ENCODE measurements around the gene NMT1. TPM values are rescaled to one million over a fixed set of nuclear protein-coding genes. Genes with fewer than 3 reads are reported as not detected.

NMT1 gene
- total RNA-seq, 1 experiment from 2014 or later, result 173 TPM

- H3K9me3 Mint-ChIP-seq (ENCODE audit: unreplicated experiment), result no peaks in the 10 kb centered on the region
- no peaks in the 10 kb centered on the region for H3K27me3 Mint-ChIP-seq (ENCODE audit: insufficient read depth, unreplicated experiment)
- H3K36me3 Mint-ChIP-seq (ENCODE audit: insufficient read depth, unreplicated experiment), result peaks cover 96% of the 10 kb centered on the region
- ChIA-PET POLR2A (no interaction called here), CTCF (interaction anchor here (1.6 kb wide), 1 partner anchor 33 kb away, joined by 9 read pairs; the partner anchor contains the start of gene ACBD4)
- Histone ChIP-seq H3K27me3 (replicated peaks; ENCODE audit: control insufficient read depth, insufficient read depth, low read length) (no peaks in the 10 kb centered on the region), H3K4me3 (ENCODE audit: low read depth, low read length) (no peak overlapping the region), H3K36me3 (ENCODE audit: control insufficient read depth, insufficient read depth, low read length) (peaks cover 3% of the 10 kb centered on the region), H3K4me1 (peaks cover 5% of the 10 kb centered on the region; the same call in 1 of the 2 replicates), H3K9me3 (no peaks in the 10 kb centered on the region)
- peak; percentile 45 to 62 for DNase-seq
- TF ChIP-seq CTCF (IDR thresholded peaks at IDR 0.05; ENCODE audit: insufficient read depth in 1 of 2, low read depth in 1 of 2, low read length in 1 of 2, severe bottlenecking in 1 of 2, unreplicated experiment in 1 of 2), result no peak
- intact Hi-C loops (cut with micrococcal nuclease; ENCODE audit: unreplicated experiment), result no loop called here
- no TSS peak for BruUV-seq (replicated peaks)
- peaks cover 7% of the 10 kb centered on the region for H3K4me1 Mint-ChIP-seq (ENCODE audit: low read depth, unreplicated experiment)
- H3K27ac Mint-ChIP-seq (ENCODE audit: unreplicated experiment), result peak overlapping the region; percentile 30
- H3K4me3 Mint-ChIP-seq (ENCODE audit: unreplicated experiment), result peak overlapping the region; percentile 28
Observed at GRCh38 chr17:45101883-45102811, 41.0 kb downstream of the NMT1 start.

- Mint-ChIP-seq H3K27me3 (ENCODE audit: insufficient read depth, unreplicated experiment) (no peaks in the 10 kb centered on the region), H3K4me3 (ENCODE audit: unreplicated experiment) (no peak overlapping the region), H3K27ac (ENCODE audit: unreplicated experiment) (peak overlapping the region; percentile 30), H3K4me1 (ENCODE audit: low read depth, unreplicated experiment) (peaks cover 7% of the 10 kb centered on the region), H3K9me3 (ENCODE audit: unreplicated experiment) (no peaks in the 10 kb centered on the region), H3K36me3 (ENCODE audit: insufficient read depth, unreplicated experiment) (peaks cover 96% of the 10 kb centered on the region)
- Histone ChIP-seq H3K27me3 (replicated peaks; ENCODE audit: control insufficient read depth, insufficient read depth, low read length) (no peaks in the 10 kb centered on the region), H3K36me3 (ENCODE audit: control insufficient read depth, insufficient read depth, low read length) (peaks cover 3% of the 10 kb centered on the region), H3K9me3 (no peaks in the 10 kb centered on the region), H3K4me3 (ENCODE audit: low read depth, low read length) (no peak overlapping the region), H3K4me1 (peaks cover 5% of the 10 kb centered on the region; the same call in 1 of the 2 replicates)
- no TSS peak for BruUV-seq (replicated peaks)
- DNase-seq, result no peak
- no peak for TF ChIP-seq CTCF (IDR thresholded peaks at IDR 0.05; ENCODE audit: insufficient read depth in 1 of 2, low read depth in 1 of 2, low read length in 1 of 2, severe bottlenecking in 1 of 2, unreplicated experiment in 1 of 2)
- CTCF ChIA-PET, result interaction anchor here (1.6 kb wide), 1 partner anchor 33 kb away, joined by 9 read pairs; the partner anchor contains the start of gene ACBD4
- intact Hi-C loops (cut with micrococcal nuclease; ENCODE audit: unreplicated experiment), result no loop called here
- POLR2A ChIA-PET, result no interaction called here
Observed at GRCh38 chr17:45102856-45103255, 41.7 kb downstream of the NMT1 start.

GRCh38 chr17:45103269-45103795 is 42.2 kb downstream of the NMT1 start:
- no peaks in the 10 kb centered on the region for H3K27me3 Mint-ChIP-seq (ENCODE audit: insufficient read depth, unreplicated experiment)
- peaks cover 5% of the 10 kb centered on the region; the same call in 1 of the 2 replicates for H3K4me1 ChIP-seq
- CTCF ChIA-PET, result interaction anchor here (1.6 kb wide), 1 partner anchor 32 kb away, joined by 9 read pairs; the partner anchor contains the start of gene ACBD4
- H3K9me3 ChIP-seq, result no peaks in the 10 kb centered on the region
- H3K4me3 Mint-ChIP-seq (ENCODE audit: unreplicated experiment), result peak overlapping the region; percentile 7
- no peaks in the 10 kb centered on the region for H3K9me3 Mint-ChIP-seq (ENCODE audit: unreplicated experiment)
- H3K4me3 ChIP-seq (ENCODE audit: low read depth, low read length), result no peak overlapping the region
- no TSS peak for BruUV-seq (replicated peaks)
- peaks cover 96% of the 10 kb centered on the region for H3K36me3 Mint-ChIP-seq (ENCODE audit: insufficient read depth, unreplicated experiment)
- peaks cover 7% of the 10 kb centered on the region for H3K4me1 Mint-ChIP-seq (ENCODE audit: low read depth, unreplicated experiment)
- POLR2A ChIA-PET, result interaction anchor here (0.6 kb wide), 1 partner anchor 159 kb away, joined by 3 read pairs; no protein-coding TSS in a partner anchor
- H3K27ac Mint-ChIP-seq (ENCODE audit: unreplicated experiment), result no peak overlapping the region
- intact Hi-C loops (cut with micrococcal nuclease; ENCODE audit: unreplicated experiment), result no loop called here
- DNase-seq, result no peak
- peaks cover 3% of the 10 kb centered on the region for H3K36me3 ChIP-seq (ENCODE audit: control insufficient read depth, insufficient read depth, low read length)
- TF ChIP-seq CTCF (IDR thresholded peaks at IDR 0.05; ENCODE audit: insufficient read depth in 1 of 2, low read depth in 1 of 2, low read length in 1 of 2, severe bottlenecking in 1 of 2, unreplicated experiment in 1 of 2), result no peak
- no peaks in the 10 kb centered on the region for H3K27me3 ChIP-seq (replicated peaks; ENCODE audit: control insufficient read depth, insufficient read depth, low read length)

Measured in Caco-2 (cell line).